Karpas-422 (cell line): ENCODE measurements around the gene ARRB1. TPM values are rescaled to one million over a fixed set of nuclear protein-coding genes. Genes with fewer than 3 reads are reported as not detected.

Source experiments
- small RNA-seq: library from RNA; depleted of rRNA; stranded (forward); fragments of <200 nt; gene quantifications from one replicate; pipeline ENCODE3, GENCODE V24; 2014
- total RNA-seq: library from RNA; depleted of rRNA; stranded (reverse); fragments of >200 nt; shearing (Covaris generic); gene quantifications from 2 replicates; pipeline ENCODE4 v1.2.3, GENCODE V29; 2014; ENCODE audit warnings: low replicate concordance; rRNA removed

ARRB1 gene
- total RNA-seq, 1 experiment from 2014 or later: not detected

Small RNA genes lying within 50 kb of the gene (small RNA-seq; reads per million reads assigned to genes)
- gene MIR326: not detected
- gene SNORD15A: not detected

Other genes starting within 250 kb of the ARRB1 start
- gene SLCO2B1, start 200.6 kb downstream of the ARRB1 start, total RNA-seq: not detected in 2 replicates
- gene TPBGL, start 110.9 kb downstream of the ARRB1 start, total RNA-seq: not detected in 2 replicates
- 2,332 and 2,975 TPM in 2 replicates for gene RPS3, start 47.9 kb upstream of the ARRB1 start, total RNA-seq
- gene KLHL35, start 81.5 kb upstream of the ARRB1 start, total RNA-seq: 1.3 and 8.5 TPM in 2 replicates
- gene GDPD5, start 174.3 kb upstream of the ARRB1 start, total RNA-seq: 137 and 237 TPM in 2 replicates
- 10.5 and 16.1 TPM in 2 replicates for gene SERPINH1, start 210.6 kb upstream of the ARRB1 start, total RNA-seq